K562 (cell line): ENCODE data around the gene SRP72. TPM values are rescaled to one million over a fixed set of nuclear protein-coding genes. Genes with fewer than 3 reads are reported as not detected.

Experiments
- ADNP ChIP-seq: fragments of 200-800 bp; sonication (Bioruptor generic); IDR thresholded peaks from 2 replicates; pipeline ENCODE4 v1.6.1; 2016; ENCODE audit warnings: missing genetic modification characterization, missing compliant biosample characterization
- ARNT ChIP-seq, 2 experiments: fragments of 450-650 bp; IDR thresholded peaks; 2 replicates each; pipeline ENCODE4 v1.6.1; 2016; ENCODE audit warnings: mild to moderate bottlenecking in 1 of 2
- BCOR ChIP-seq: fragments of 450-650 bp; IDR thresholded peaks from 2 replicates; pipeline ENCODE4 v1.6.1; 2016
- CBX5 ChIP-seq: IDR thresholded peaks from 2 replicates; pipeline ENCODE4 v1.6.1; 2014; ENCODE audit warnings: low read depth, borderline replicate concordance
- E2F3 ChIP-seq: fragments of 250-450 bp; sonication (Bioruptor Pico); IDR thresholded peaks from 2 replicates; pipeline ENCODE4 v1.4.0; 2020; ENCODE audit warnings: mild to moderate bottlenecking
- GABPB2 ChIP-seq: fragments of 250-450 bp; sonication (Bioruptor Pico); conservative IDR thresholded peaks from 2 replicates; pipeline ENCODE4 v1.5.1; 2021; ENCODE audit warnings: mild to moderate bottlenecking
- KAT8 ChIP-seq: fragments of 450-650 bp; IDR thresholded peaks from 2 replicates; pipeline ENCODE4 v1.6.1; 2016; ENCODE audit warnings: low read depth, mild to moderate bottlenecking
- KLF10 ChIP-seq: fragments of 250-450 bp; sonication (Bioruptor Pico); IDR thresholded peaks from 2 replicates; pipeline ENCODE4 v1.6.1; 2021; ENCODE audit warnings: matching md5 sums
- MAFG ChIP-seq: fragments of 450-650 bp; conservative IDR thresholded peaks from 2 replicates; pipeline ENCODE4 v1.6.1; 2016; ENCODE audit warnings: missing genetic modification characterization, missing compliant biosample characterization
- NKRF ChIP-seq: fragments of 450-650 bp; IDR thresholded peaks from 2 replicates; pipeline ENCODE4 v1.6.1; 2016; ENCODE audit warnings: borderline replicate concordance
- PCBP1 ChIP-seq: fragments of 200-400 bp; formaldehyde crosslinking; IDR thresholded peaks from 2 replicates; pipeline ENCODE4 v1.6.1; 2018; ENCODE audit warnings: mild to moderate bottlenecking, low read depth, low read length; ENCODE audit not compliant: poor library complexity, severe bottlenecking
- PRMT5 ChIP-seq: sonication (generic); formaldehyde crosslinking; IDR thresholded peaks from 2 replicates; pipeline ENCODE4 v1.5.0; 2020; ENCODE audit warnings: missing genetic modification reagents
- RBM39 ChIP-seq: fragments of 200-400 bp; formaldehyde crosslinking; optimal IDR thresholded peaks from 2 replicates; pipeline ENCODE3; 2018; ENCODE audit warnings: low read depth, low read length
- RCOR1 ChIP-seq, 2 experiments: IDR thresholded peaks; 2 replicates each; pipeline ENCODE4 v1.6.1; 2012; ENCODE audit warnings: low read depth in 2 of 2, low read length in 2 of 2, borderline replicate concordance in 1 of 2, improper control_type of control experiment in 1 of 2
- SFPQ ChIP-seq: fragments of 200-400 bp; formaldehyde crosslinking; IDR thresholded peaks from 2 replicates; pipeline ENCODE4 v1.6.1; 2017; ENCODE audit warnings: mild to moderate bottlenecking, low read depth, low read length, moderate library complexity
- STAG1 ChIP-seq: sonication (generic); formaldehyde crosslinking; IDR thresholded peaks from 2 replicates; pipeline ENCODE4 v1.5.0; 2020; ENCODE audit warnings: missing genetic modification reagents, borderline replicate concordance
- ZBTB8A ChIP-seq: fragments of 450-650 bp; IDR thresholded peaks from 2 replicates; pipeline ENCODE4 v1.6.1; 2018; ENCODE audit warnings: mild to moderate bottlenecking, moderate library complexity; ENCODE audit not compliant: partially characterized antibody
- ZNF212 ChIP-seq: fragments of 450-650 bp; formaldehyde crosslinking; IDR thresholded peaks from 2 replicates; pipeline ENCODE4 v1.4.0; 2020; ENCODE audit warnings: mild to moderate bottlenecking
- ZNF316 ChIP-seq: fragments of 450-650 bp; IDR thresholded peaks from 2 replicates; pipeline ENCODE4 v1.6.1; 2016
- ZNF778 ChIP-seq: fragments of 450-650 bp; formaldehyde crosslinking; IDR thresholded peaks from 2 replicates; pipeline ENCODE4 v1.4.0; 2020; ENCODE audit warnings: mild to moderate bottlenecking, moderate library complexity
- ZNF780A ChIP-seq: fragments of 250-450 bp; sonication (Bioruptor Pico); IDR thresholded peaks from 2 replicates; pipeline ENCODE4 v1.5.0; 2021; ENCODE audit warnings: mild to moderate bottlenecking
- polyA plus RNA-seq, 8 experiments: library from polyadenylated mRNA; depleted of rRNA in 4 of 8; stranded (reverse) in 5 of 8; unstranded in 3 of 8; fragments of >200 nt; fragmentation: Nextera tagmentation in 2 of 8; fragmentation: Illumina TruSeq in 1 of 8; extraction: Ambion mirVana in 2 of 8; extraction: Trizol in 1 of 8; gene quantifications; 2 replicates each; pipeline versions ENCODE4 v1.2.1 to v1.2.3, GENCODE V29; 2011 to 2014; ENCODE audit warnings: inconsistent platforms in 1 of 8, missing spikeins in 1 of 8
- total RNA-seq, 7 experiments: library from RNA; depleted of rRNA in 6 of 7; stranded (reverse); fragments of >200 nt in 6 of 7; fragmentation: Illumina TruSeq in 2 of 7; extraction: Trizol in 2 of 7; gene quantifications; 2 replicates each; pipeline versions ENCODE4 v1.2.1 to v1.2.3, GENCODE V29; 2011 to 2021; ENCODE audit warnings: low replicate concordance in 1 of 7
- TF ChIP-seq, protein P1 (sequence below): fragments of 450-650 bp; IDR thresholded peaks from 2 replicates; pipeline ENCODE4 v1.6.1; 2017; ENCODE audit warnings: antibody characterized with exemption

The SRP72 gene
- total and polyA plus RNA-seq, 9 of the 15 experiments (the other 6 are each of a cell fraction or from before 2014, with no cell fraction given), result 124 to 341 (median 202) TPM

GRCh38 chr4:56467284-56468096 lies at the start of gene SRP72 (continued):
- TF ChIP-seq ZBTB8A, result no peak
- TF ChIP-seq KAT8, result no peak
- TF ChIP-seq PRMT5 (CRISPR knock-in tag), result no peak
- TF ChIP-seq ADNP (tag), result no peak
- no peak for TF ChIP-seq BCOR
- no peak for TF ChIP-seq GABPB2 (CRISPR knock-in tag)
- no peak for TF ChIP-seq CBX5
- TF ChIP-seq ARNT (IDR thresholded peaks at IDR 0.05), result peak; percentile 29 to 33; a peak in 1 of 4 replicates
- TF ChIP-seq RCOR1 (IDR thresholded peaks at IDR 0.05; ENCODE audit: borderline replicate concordance in 1 of 2, low read depth in 2 of 2, low read length in 2 of 2), result peak in 1 of 2 experiments; percentile 71; a peak in 2 of 4 replicates
- no peak for TF ChIP-seq ZNF778 (CRISPR knock-in tag)
- TF ChIP-seq STAG1, result no peak
- TF ChIP-seq E2F3 (CRISPR knock-in tag), result no peak
- TF ChIP-seq ZNF780A, result no peak
- no peak for TF ChIP-seq MAFG
- TF ChIP-seq ZNF316, result no peak
- TF ChIP-seq PCBP1, result no peak
- no peak for TF ChIP-seq SFPQ
- TF ChIP-seq ZNF212 (CRISPR knock-in tag), result no peak
- TF ChIP-seq, protein P1, sequence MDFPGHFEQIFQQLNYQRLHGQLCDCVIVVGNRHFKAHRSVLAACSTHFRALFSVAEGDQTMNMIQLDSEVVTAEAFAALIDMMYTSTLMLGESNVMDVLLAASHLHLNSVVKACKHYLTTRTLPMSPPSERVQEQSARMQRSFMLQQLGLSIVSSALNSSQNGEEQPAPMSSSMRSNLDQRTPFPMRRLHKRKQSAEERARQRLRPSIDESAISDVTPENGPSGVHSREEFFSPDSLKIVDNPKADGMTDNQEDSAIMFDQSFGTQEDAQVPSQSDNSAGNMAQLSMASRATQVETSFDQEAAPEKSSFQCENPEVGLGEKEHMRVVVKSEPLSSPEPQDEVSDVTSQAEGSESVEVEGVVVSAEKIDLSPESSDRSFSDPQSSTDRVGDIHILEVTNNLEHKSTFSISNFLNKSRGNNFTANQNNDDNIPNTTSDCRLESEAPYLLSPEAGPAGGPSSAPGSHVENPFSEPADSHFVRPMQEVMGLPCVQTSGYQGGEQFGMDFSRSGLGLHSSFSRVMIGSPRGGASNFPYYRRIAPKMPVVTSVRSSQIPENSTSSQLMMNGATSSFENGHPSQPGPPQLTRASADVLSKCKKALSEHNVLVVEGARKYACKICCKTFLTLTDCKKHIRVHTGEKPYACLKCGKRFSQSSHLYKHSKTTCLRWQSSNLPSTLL, result no peak
- peak; percentile 81; the same call in 1 of the 2 replicates for TF ChIP-seq NKRF
- TF ChIP-seq RBM39, result peak; percentile 49
- no peak for TF ChIP-seq KLF10 (CRISPR knock-in tag)
